OCI-LY7 (cell line): ENCODE results near the gene SLC20A1.

Experiments
- EZH2phosphoT487 ChIP-seq: fragments of 200-600 bp; sonication (generic); IDR thresholded peaks from 2 replicates; pipeline ENCODE4 v1.6.1; 2018; ENCODE audit warnings: low read depth, borderline replicate concordance, mild to moderate bottlenecking, mixed run types, antibody characterized with exemption, low read length, moderate library complexity, mixed read lengths
- TF ChIP-seq, protein P1 (sequence below): fragments of 200-600 bp; sonication (generic); conservative IDR thresholded peaks from 2 replicates; pipeline ENCODE4 v1.5.1; 2014; ENCODE audit warnings: mild to moderate bottlenecking, antibody characterized with exemption, low read length, moderate library complexity, mixed read lengths

DNA sequence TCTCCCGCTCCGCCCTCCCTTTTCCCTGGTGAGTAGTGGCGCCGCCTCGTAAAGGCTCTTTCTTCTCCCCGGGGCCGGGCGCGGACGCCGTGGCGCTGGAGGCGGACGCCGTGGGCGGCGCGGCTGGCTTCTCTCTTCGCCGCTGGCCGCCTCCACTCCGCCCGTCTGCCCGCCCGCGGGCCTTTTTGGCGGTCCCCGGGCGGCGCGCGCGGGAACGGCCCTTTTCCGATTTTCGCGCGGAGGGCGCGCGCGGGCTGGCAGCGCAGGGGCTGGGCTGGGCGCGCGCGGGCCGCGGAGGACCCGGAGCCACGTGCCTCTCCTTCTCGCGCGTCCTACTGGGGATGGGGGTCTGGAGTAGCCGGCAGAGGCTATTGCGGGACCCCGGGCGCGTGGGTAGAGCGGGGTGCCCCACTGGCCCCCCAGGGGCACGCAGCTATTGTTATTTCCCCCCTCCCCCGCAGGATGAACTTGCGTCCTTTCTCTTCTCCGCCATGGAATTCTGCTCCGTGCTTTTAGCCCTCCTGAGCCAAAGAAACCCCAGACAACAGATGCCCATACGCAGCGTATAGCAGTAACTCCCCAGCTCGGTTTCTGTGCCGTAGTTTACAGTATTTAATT is 472 bp downstream of the SLC20A1 start:
- TF ChIP-seq, protein P1, sequence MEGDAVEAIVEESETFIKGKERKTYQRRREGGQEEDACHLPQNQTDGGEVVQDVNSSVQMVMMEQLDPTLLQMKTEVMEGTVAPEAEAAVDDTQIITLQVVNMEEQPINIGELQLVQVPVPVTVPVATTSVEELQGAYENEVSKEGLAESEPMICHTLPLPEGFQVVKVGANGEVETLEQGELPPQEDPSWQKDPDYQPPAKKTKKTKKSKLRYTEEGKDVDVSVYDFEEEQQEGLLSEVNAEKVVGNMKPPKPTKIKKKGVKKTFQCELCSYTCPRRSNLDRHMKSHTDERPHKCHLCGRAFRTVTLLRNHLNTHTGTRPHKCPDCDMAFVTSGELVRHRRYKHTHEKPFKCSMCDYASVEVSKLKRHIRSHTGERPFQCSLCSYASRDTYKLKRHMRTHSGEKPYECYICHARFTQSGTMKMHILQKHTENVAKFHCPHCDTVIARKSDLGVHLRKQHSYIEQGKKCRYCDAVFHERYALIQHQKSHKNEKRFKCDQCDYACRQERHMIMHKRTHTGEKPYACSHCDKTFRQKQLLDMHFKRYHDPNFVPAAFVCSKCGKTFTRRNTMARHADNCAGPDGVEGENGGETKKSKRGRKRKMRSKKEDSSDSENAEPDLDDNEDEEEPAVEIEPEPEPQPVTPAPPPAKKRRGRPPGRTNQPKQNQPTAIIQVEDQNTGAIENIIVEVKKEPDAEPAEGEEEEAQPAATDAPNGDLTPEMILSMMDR, result no peak
- no peak for TF ChIP-seq EZH2phosphoT487
